Esophagus muscularis mucosa (tissue), 3 donors: ENCODE results near the gene PTPRD.

ENCODE experiments used
- CTCF ChIP-seq, 3 experiments: fragments of 200-600 bp in 2 of 3; fragments of 450-650 bp in 1 of 3; sonication (generic) in 2 of 3; IDR thresholded peaks; one replicate each; pipeline ENCODE4 v1.5.1; 2017 to 2019; ENCODE audit warnings: antibody characterized with exemption in 3 of 3, mild to moderate bottlenecking in 2 of 3, moderate library complexity in 1 of 3
- POLR2AphosphoS5 ChIP-seq, 2 donors: sonication (generic); formaldehyde crosslinking; IDR thresholded peaks; one replicate each; pipeline ENCODE4 v1.6.1; 2017; ENCODE audit warnings: antibody characterized with exemption in 2 of 2

GRCh38 chr9:9992936-9993335, 619.9 kb downstream of the PTPRD start:
- TF ChIP-seq POLR2AphosphoS5 (IDR thresholded peaks at IDR 0.05) (no peak), CTCF (IDR thresholded peaks at IDR 0.05) (no peak)
